SK-N-MC (cell line): Measurements from ENCODE around the gene WDFY3.

Source experiments
- EZH2 ChIP-seq: fragments of 200-600 bp; sonication (generic); IDR thresholded peaks from one replicate; pipeline ENCODE4 v1.6.1; 2017; ENCODE audit warnings: antibody characterized with exemption
- POLR2AphosphoS5 ChIP-seq: IDR thresholded peaks from 2 replicates; pipeline ENCODE4 v1.6.1; 2012; ENCODE audit warnings: mild to moderate bottlenecking, low read depth, low read length, borderline replicate concordance

DNA sequence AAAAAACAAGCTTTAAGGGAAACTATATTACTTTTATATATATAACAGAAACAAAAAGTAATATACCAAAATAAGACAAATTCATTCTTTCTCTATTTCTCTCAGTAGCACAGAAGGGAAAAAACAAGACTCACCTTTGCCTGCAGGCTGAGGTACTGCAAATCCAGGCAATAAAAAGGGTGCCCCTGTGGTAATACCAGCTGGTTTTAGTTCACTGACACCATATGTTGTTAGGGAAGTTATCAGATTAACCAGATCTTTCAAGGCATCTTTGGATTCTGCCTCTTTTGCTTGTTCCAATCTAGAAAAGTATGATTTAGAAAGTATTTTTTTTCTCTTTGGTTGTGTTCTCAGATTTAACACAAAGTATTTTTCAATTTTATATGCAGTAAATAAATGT lies 139.8 kb downstream of the WDFY3 start:
- TF ChIP-seq POLR2AphosphoS5 (no peak), EZH2 (no peak)
